Hepatocyte (in vitro differentiated cells): Measurements from ENCODE around the gene FADS6.

ENCODE experiments used
- CTCF ChIP-seq: fragments of 200-600 bp; sonication (generic); IDR thresholded peaks from 2 replicates; pipeline ENCODE4 v1.5.1; 2016; ENCODE audit warnings: antibody characterized with exemption, mild to moderate bottlenecking; ENCODE audit not compliant: poor library complexity
- EZH2 ChIP-seq: fragments of 200-600 bp; sonication (generic); IDR thresholded peaks from 2 replicates; pipeline ENCODE4 v1.6.1; 2016; ENCODE audit warnings: antibody characterized with exemption, mild to moderate bottlenecking, borderline replicate concordance
- EZH2phosphoT487 ChIP-seq: fragments of 200-600 bp; sonication (generic); IDR thresholded peaks from one replicate; pipeline ENCODE4 v1.6.1; 2018; ENCODE audit warnings: antibody characterized with exemption, mild to moderate bottlenecking, low read depth, moderate library complexity; ENCODE audit not compliant: unreplicated experiment, severe bottlenecking

- TF ChIP-seq EZH2 (no peak), CTCF (no peak), EZH2phosphoT487 (no peak)
Observed at GRCh38 chr17:74935048-74935447, 41.6 kb upstream of the FADS6 start.
